Transverse colon (tissue), 4 donors: ENCODE data around the gene CFAP410. TPM values are rescaled to one million over a fixed set of nuclear protein-coding genes. Genes with fewer than 3 reads are reported as not detected.

Source experiments
- DNase-seq: peaks from one replicate; pipeline ENCODE4 v3.0.0-alpha.2; 2019
- H3K27ac ChIP-seq, 4 donors: fragments of 200-600 bp; sonication (generic); 2 replicates each; pipeline ENCODE4 v1.5.1; 2016 to 2018; ENCODE audit warnings: inconsistent platforms in 4 of 4
- H3K27me3 ChIP-seq: fragments of 200-600 bp; sonication (generic); 2 replicates; pipeline ENCODE4 v1.5.1; 2017; ENCODE audit warnings: inconsistent platforms
- H3K36me3 ChIP-seq, 4 donors: fragments of 200-600 bp; sonication (generic); 2 replicates each; pipeline ENCODE4 v1.5.1; 2017 to 2019; ENCODE audit warnings: inconsistent platforms in 4 of 4
- H3K4me1 ChIP-seq, 4 donors: fragments of 200-600 bp; sonication (generic); 2 replicates each; pipeline ENCODE4 v1.5.1; 2017 to 2020; ENCODE audit warnings: inconsistent platforms in 4 of 4
- H3K4me3 ChIP-seq, 4 donors: fragments of 200-600 bp; sonication (generic); 1 replicate in 1 of 4; 2 replicates in 3 of 4; pipeline versions ENCODE4 v1.5.1 to v1.6.1; 2017 to 2019; ENCODE audit warnings: inconsistent platforms in 4 of 4
- H3K9me3 ChIP-seq, 2 donors: fragments of 200-600 bp; sonication (generic); 2 replicates each; pipeline ENCODE4 v1.5.1; 2017 to 2019; ENCODE audit warnings: inconsistent platforms in 2 of 2
- EP300 ChIP-seq: sonication (generic); formaldehyde crosslinking; IDR thresholded peaks from one replicate; pipeline ENCODE4 v1.6.1; 2017; ENCODE audit warnings: antibody characterized with exemption, low read depth
- POLR2A ChIP-seq: fragments of 450-650 bp; IDR thresholded peaks from one replicate; pipeline ENCODE4 v1.6.1; 2016; ENCODE audit warnings: antibody characterized with exemption, mild to moderate bottlenecking, moderate library complexity
- POLR2AphosphoS5 ChIP-seq, 3 donors: sonication (generic); formaldehyde crosslinking; IDR thresholded peaks; one replicate each; pipeline ENCODE4 v1.6.1; 2016; ENCODE audit warnings: antibody characterized with exemption in 3 of 3
- WGBS, 2 donors: methylation state at CpG; one replicate each; pipeline ENCODE4 v1.1.5; 2018; ENCODE audit warnings: low coverage in 1 of 2; 5-methylcytosine and 5-hydroxymethylcytosine counted together
- in situ Hi-C, 4 donors: fragments of 200-750 bp; cut with MboI; loops; one replicate each; pipeline versions ENCODE4 v1.15.0 to v1.15.1; 2017; ENCODE audit warnings: low sequenced_read_pairs in 3 of 4, low pct_ligation_motif_present in 1 of 4, low pct_unique_long_range_greater_than_20kb in 1 of 4
- intact Hi-C: fragments of 100-400 bp; cut with DNase I; formaldehyde crosslinking; loops from one replicate; pipeline ENCODE4 v1.15.1; 2023; ENCODE audit warnings: low total_unique reads
- total RNA-seq, 4 donors: library from RNA; depleted of rRNA; stranded (reverse); fragments of >200 nt; gene quantifications; one replicate each; pipeline ENCODE4 v1.1.0, GENCODE V29; 2016
- TF ChIP-seq, protein P1 (sequence below), 5 experiments: fragments of 200-600 bp in 3 of 5; fragments of 450-650 bp in 2 of 5; sonication (generic) in 3 of 5; IDR thresholded peaks; 1 replicate in 2 of 5; 2 replicates in 3 of 5; pipeline ENCODE4 v1.5.1; 2016 to 2017; ENCODE audit warnings: antibody characterized with exemption in 5 of 5, inconsistent platforms in 3 of 5, mild to moderate bottlenecking in 2 of 5, moderate library complexity in 1 of 5

Gene CFAP410
- total RNA-seq, result 10 to 100 TPM; 17.2 to 41.3 (median 32.2) TPM

- Histone ChIP-seq H3K4me1 (peaks cover 6 to 18% (median 14%) of the 10 kb centered on the region in 4 donors), H3K9me3 (no peaks in the 10 kb centered on the region), H3K27me3 (no peaks in the 10 kb centered on the region), H3K4me3 (peak within 1 kb of the TSS; percentile 33 to 66 (median 58)), H3K27ac (peak within 1 kb of the TSS; percentile 91 to 97 (median 95)), H3K36me3 (peaks cover 0 to 4% (median 0%) of the 10 kb centered on the region in 4 donors)
- in situ Hi-C loops (no loop called here), intact Hi-C loops (loop anchor here (10.0 kb wide), 1 partner anchor 116 kb away; the partner anchor contains the start of gene LRRC3)
- 0 to 1% methylated on average over 1 to 53 of the region's 90 CpGs for WGBS, 2 donors
- peak; percentile 95 for DNase-seq
- TF ChIP-seq EP300, result peak; percentile 35
- peak; percentile 97 for TF ChIP-seq POLR2A
- peak; percentile 95 to 99 (median 99) for TF ChIP-seq POLR2AphosphoS5 (IDR thresholded peaks at IDR 0.05)
- TF ChIP-seq, protein P1, sequence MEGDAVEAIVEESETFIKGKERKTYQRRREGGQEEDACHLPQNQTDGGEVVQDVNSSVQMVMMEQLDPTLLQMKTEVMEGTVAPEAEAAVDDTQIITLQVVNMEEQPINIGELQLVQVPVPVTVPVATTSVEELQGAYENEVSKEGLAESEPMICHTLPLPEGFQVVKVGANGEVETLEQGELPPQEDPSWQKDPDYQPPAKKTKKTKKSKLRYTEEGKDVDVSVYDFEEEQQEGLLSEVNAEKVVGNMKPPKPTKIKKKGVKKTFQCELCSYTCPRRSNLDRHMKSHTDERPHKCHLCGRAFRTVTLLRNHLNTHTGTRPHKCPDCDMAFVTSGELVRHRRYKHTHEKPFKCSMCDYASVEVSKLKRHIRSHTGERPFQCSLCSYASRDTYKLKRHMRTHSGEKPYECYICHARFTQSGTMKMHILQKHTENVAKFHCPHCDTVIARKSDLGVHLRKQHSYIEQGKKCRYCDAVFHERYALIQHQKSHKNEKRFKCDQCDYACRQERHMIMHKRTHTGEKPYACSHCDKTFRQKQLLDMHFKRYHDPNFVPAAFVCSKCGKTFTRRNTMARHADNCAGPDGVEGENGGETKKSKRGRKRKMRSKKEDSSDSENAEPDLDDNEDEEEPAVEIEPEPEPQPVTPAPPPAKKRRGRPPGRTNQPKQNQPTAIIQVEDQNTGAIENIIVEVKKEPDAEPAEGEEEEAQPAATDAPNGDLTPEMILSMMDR (IDR thresholded peaks at IDR 0.05), result peak in 1 of 5 experiments; percentile 24
Observed at GRCh38 chr21:44338971-44339910, at the start of gene CFAP410. TSS of gene CFAP410 (minus strand) at chr21:44339390. CDS start at chr21:44339194, 196 bp downstream.

- 75 to 83% methylated on average over 2 of the region's 2 CpGs for WGBS, 2 donors
- Histone ChIP-seq H3K27me3 (no peaks in the 10 kb centered on the region), H3K27ac (no peak overlapping the region), H3K9me3 (peaks cover 28% of the 10 kb centered on the region in 2 donors), H3K36me3 (peaks cover 0 to 5% (median 0%) of the 10 kb centered on the region in 4 donors), H3K4me1 (no peaks in the 10 kb centered on the region), H3K4me3 (no peak overlapping the region)
- intact Hi-C loops, result no loop called here
- in situ Hi-C loops, result no loop called here
- no peak for DNase-seq
- TF ChIP-seq POLR2AphosphoS5 (IDR thresholded peaks at IDR 0.05), result no peak
- TF ChIP-seq EP300, result no peak
- TF ChIP-seq, protein P1 (IDR thresholded peaks at IDR 0.05), result no peak
- no peak for TF ChIP-seq POLR2A
Observed at GRCh38 chr21:44384968-44385367, 45.8 kb upstream of the CFAP410 start.

DNA sequence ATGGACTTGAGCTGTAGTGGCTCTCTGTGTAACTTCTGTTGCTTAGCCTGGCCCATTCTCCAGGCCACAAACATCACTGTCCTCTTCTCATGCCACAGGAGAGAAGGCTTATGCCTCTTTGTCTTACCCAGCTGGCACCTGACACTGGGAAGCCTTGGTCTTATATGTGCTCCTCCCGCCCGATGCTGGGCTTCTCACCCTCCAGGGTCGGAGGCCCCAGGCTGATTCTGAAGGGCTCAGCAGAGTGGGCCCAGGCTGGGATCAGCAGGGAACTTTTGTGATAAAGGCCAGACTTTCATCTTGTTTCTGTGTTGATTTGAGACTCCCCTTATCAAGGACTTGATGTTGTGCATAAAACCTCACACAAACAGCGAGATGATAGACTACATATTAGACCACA lies 44.0 kb upstream of the CFAP410 start:
- DNase-seq, result no peak
- peaks cover 0 to 5% (median 0%) of the 10 kb centered on the region in 4 donors for H3K36me3 ChIP-seq
- H3K4me1 ChIP-seq, result no peaks in the 10 kb centered on the region
- no peak overlapping the region for H3K4me3 ChIP-seq
- H3K9me3 ChIP-seq, result peaks cover 28% of the 10 kb centered on the region in 2 donors
- no peaks in the 10 kb centered on the region for H3K27me3 ChIP-seq
- no peak for TF ChIP-seq EP300
- TF ChIP-seq POLR2AphosphoS5 (IDR thresholded peaks at IDR 0.05), result no peak
- TF ChIP-seq POLR2A, result no peak
- intact Hi-C loops, result no loop called here
- WGBS, 2 donors, result 81 to 83% methylated on average over 3 to 4 of the region's 4 CpGs
- no peak overlapping the region for H3K27ac ChIP-seq
- in situ Hi-C loops, result no loop called here

DNA sequence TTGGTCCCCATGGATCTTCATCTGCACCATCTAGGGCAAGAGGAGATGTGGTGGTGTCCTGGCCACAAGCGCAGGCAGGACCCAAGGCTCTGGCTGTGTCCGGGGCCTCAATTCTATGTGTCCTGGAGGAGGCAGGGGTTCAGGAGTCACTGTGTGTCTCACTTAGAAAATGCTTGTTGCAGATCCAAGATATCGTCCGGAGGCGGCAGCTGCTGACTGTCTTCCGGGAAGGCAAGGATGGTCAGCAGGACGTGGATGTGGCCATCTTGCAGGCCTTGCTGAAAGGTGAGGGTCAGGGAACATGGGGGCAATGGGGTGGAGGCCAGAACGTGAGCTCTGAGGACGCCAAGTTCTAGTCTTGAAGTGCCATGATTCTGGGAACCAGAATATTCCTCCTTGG lies 43.3 kb upstream of the CFAP410 start:
- 86% methylated on average over 9 of the region's 9 CpGs; no CpG with 5 or more reads in 1 of the 2 donors for WGBS, 2 donors
- Histone ChIP-seq H3K36me3 (peaks cover 0 to 5% (median 0%) of the 10 kb centered on the region in 4 donors), H3K27me3 (no peaks in the 10 kb centered on the region), H3K9me3 (peaks cover 28% of the 10 kb centered on the region in 2 donors), H3K27ac (no peak overlapping the region), H3K4me1 (no peaks in the 10 kb centered on the region), H3K4me3 (no peak overlapping the region)
- TF ChIP-seq POLR2AphosphoS5 (IDR thresholded peaks at IDR 0.05) (no peak), POLR2A (no peak), EP300 (no peak)
- TF ChIP-seq, protein P1 (IDR thresholded peaks at IDR 0.05), result no peak
- intact Hi-C loops, result no loop called here
- in situ Hi-C loops, result no loop called here
- DNase-seq, result no peak
